HepG2 (cell line): ENCODE results near the gene SLC25A22. TPM values are rescaled to one million over a fixed set of nuclear protein-coding genes. Genes with fewer than 3 reads are reported as not detected.

Experiments used
- IRF2 ChIP-seq: IDR thresholded peaks from 2 replicates; pipeline ENCODE4 v1.6.1; 2018; ENCODE audit warnings: missing genetic modification reagents, missing compliant biosample characterization
- MEIS2 ChIP-seq: sonication (generic); formaldehyde crosslinking; IDR thresholded peaks from 2 replicates; pipeline ENCODE4 v1.9.0; 2021; ENCODE audit warnings: mild to moderate bottlenecking, missing genetic modification reagents
- NFYC ChIP-seq: IDR thresholded peaks from 2 replicates; pipeline ENCODE4 v1.6.1; 2016; ENCODE audit warnings: missing genetic modification reagents, missing compliant biosample characterization
- ZBTB10 ChIP-seq: sonication (generic); formaldehyde crosslinking; IDR thresholded peaks from 2 replicates; pipeline ENCODE4 v1.4.0; 2020; ENCODE audit warnings: missing genetic modification reagents, borderline replicate concordance
- ZBTB26 ChIP-seq: IDR thresholded peaks from 2 replicates; pipeline ENCODE4 v1.6.1; 2016; ENCODE audit warnings: missing compliant biosample characterization, missing genetic modification reagents, borderline replicate concordance
- ZBTB4 ChIP-seq: sonication (generic); formaldehyde crosslinking; IDR thresholded peaks from 2 replicates; pipeline ENCODE4 v1.4.0; 2020; ENCODE audit warnings: missing genetic modification reagents, mild to moderate bottlenecking, borderline replicate concordance
- ZNF329 ChIP-seq: sonication (generic); formaldehyde crosslinking; IDR thresholded peaks from 2 replicates; pipeline ENCODE4 v1.9.0; 2021; ENCODE audit warnings: low read depth, mild to moderate bottlenecking, missing genetic modification reagents
- ZSCAN30 ChIP-seq: sonication (generic); formaldehyde crosslinking; IDR thresholded peaks from 2 replicates; pipeline ENCODE4 v1.5.0; 2020; ENCODE audit warnings: mild to moderate bottlenecking, missing genetic modification reagents
- ZSCAN5A ChIP-seq: sonication (generic); formaldehyde crosslinking; IDR thresholded peaks from 2 replicates; pipeline ENCODE4 v1.8.0; 2022; ENCODE audit warnings: mild to moderate bottlenecking, missing genetic modification reagents, borderline replicate concordance
- polyA plus RNA-seq, 8 experiments: library from polyadenylated mRNA; depleted of rRNA in 3 of 8; stranded (reverse) in 7 of 8; unstranded in 1 of 8; fragments of >200 nt; fragmentation: Illumina TruSeq in 4 of 8; extraction: Trizol in 4 of 8; gene quantifications; 2 replicates each; pipeline versions ENCODE4 v1.2.1 to v1.2.3, GENCODE V29; 2011 to 2016; ENCODE audit warnings: low read depth in 4 of 8, missing spikeins in 1 of 8, mixed read lengths in 1 of 8; ENCODE audit not compliant: insufficient read depth in 1 of 8
- total RNA-seq, 5 experiments: library from RNA; depleted of rRNA; stranded (reverse); fragments of >200 nt; fragmentation: Illumina TruSeq; extraction: Trizol; gene quantifications; 2 replicates each; pipeline ENCODE4 v1.2.3, GENCODE V29; 2016; ENCODE audit warnings: low read depth in 1 of 5
- TF ChIP-seq, protein P1 (sequence below): sonication (generic); formaldehyde crosslinking; IDR thresholded peaks from 2 replicates; pipeline ENCODE4 v1.4.0; 2020; ENCODE audit warnings: missing genetic modification reagents
- TF ChIP-seq, protein P2 (sequence below): sonication (generic); formaldehyde crosslinking; IDR thresholded peaks from 2 replicates; pipeline ENCODE4 v1.4.0; 2020; ENCODE audit warnings: missing genetic modification reagents
- TF ChIP-seq, protein P3 (sequence below): sonication (generic); formaldehyde crosslinking; IDR thresholded peaks from 2 replicates; pipeline ENCODE4 v1.5.0; 2020; ENCODE audit warnings: mild to moderate bottlenecking, low read depth, missing genetic modification reagents, borderline replicate concordance

Gene SLC25A22
- total and polyA plus RNA-seq, 2 of the 13 experiments (the other 11 are each of a cell fraction or from before 2014, with no cell fraction given) = 12.4 to 19.2 TPM

DNA sequence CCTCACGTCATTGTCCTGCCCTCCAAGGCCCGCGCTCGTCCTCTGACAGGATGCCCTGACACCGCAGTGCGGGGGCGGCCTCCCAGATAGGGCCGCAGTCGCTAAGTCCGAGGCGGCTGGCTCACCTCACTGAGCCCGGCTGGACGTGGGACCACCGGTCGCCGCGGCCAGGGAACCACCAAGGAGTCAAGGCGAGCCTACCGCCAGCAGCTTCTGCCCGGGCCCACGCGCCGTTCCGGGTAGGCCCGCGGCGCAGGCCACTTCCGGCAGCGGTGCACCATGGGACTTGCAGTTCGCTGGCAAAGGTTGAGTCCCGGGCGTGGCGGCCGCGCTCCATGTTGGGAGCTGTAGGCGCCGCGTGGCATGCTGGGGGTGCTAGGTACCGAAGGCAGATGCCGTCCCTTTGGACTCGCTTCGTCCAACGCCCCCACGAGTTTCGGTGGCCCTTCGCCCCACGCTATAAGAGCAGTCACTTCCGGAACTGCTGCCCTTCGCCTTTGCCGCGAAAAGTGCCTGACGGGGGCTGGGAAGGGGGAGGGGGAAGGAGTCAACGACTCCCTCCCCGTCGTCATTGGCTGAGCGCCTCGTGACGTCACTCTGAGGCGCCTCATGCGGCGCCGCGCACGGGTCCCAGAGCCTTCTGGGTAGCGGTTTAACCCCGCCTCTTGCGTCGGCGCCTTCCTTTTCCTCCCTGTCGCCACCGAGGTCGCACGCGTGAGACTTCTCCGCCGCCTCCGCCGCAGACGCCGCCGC lies 11.4 kb upstream of the SLC25A22 start, which contains the start of gene RPLP2 (continued):
- peak; percentile 75; the same call in 1 of the 2 replicates for TF ChIP-seq ZNF329 (CRISPR knock-in tag)
- TF ChIP-seq ZBTB10 (CRISPR knock-in tag) = 0 out of 2 replicates have a peak, but pooled peaks have one; percentile 12
- TF ChIP-seq, protein P1, sequence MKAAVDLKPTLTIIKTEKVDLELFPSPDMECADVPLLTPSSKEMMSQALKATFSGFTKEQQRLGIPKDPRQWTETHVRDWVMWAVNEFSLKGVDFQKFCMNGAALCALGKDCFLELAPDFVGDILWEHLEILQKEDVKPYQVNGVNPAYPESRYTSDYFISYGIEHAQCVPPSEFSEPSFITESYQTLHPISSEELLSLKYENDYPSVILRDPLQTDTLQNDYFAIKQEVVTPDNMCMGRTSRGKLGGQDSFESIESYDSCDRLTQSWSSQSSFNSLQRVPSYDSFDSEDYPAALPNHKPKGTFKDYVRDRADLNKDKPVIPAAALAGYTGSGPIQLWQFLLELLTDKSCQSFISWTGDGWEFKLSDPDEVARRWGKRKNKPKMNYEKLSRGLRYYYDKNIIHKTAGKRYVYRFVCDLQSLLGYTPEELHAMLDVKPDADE (CRISPR knock-in tag) = no peak
- TF ChIP-seq, protein P2, sequence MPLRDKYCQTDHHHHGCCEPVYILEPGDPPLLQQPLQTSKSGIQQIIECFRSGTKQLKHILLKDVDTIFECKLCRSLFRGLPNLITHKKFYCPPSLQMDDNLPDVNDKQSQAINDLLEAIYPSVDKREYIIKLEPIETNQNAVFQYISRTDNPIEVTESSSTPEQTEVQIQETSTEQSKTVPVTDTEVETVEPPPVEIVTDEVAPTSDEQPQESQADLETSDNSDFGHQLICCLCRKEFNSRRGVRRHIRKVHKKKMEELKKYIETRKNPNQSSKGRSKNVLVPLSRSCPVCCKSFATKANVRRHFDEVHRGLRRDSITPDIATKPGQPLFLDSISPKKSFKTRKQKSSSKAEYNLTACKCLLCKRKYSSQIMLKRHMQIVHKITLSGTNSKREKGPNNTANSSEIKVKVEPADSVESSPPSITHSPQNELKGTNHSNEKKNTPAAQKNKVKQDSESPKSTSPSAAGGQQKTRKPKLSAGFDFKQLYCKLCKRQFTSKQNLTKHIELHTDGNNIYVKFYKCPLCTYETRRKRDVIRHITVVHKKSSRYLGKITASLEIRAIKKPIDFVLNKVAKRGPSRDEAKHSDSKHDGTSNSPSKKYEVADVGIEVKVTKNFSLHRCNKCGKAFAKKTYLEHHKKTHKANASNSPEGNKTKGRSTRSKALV (CRISPR knock-in tag) = no peak; the same call in 1 of the 2 replicates
- TF ChIP-seq ZBTB4 (CRISPR knock-in tag) = peak; percentile 65; the same call in 1 of the 2 replicates
- peak; percentile 31; the same call in 1 of the 2 replicates for TF ChIP-seq ZSCAN5A (CRISPR knock-in tag)
- peak; percentile 90 for TF ChIP-seq NFYC
- TF ChIP-seq ZBTB26 (CRISPR knock-in tag) = no peak; the same call in none of the 2 replicates
- no peak; the same call in 1 of the 2 replicates for TF ChIP-seq MEIS2 (CRISPR knock-in tag)
- TF ChIP-seq, protein P3, sequence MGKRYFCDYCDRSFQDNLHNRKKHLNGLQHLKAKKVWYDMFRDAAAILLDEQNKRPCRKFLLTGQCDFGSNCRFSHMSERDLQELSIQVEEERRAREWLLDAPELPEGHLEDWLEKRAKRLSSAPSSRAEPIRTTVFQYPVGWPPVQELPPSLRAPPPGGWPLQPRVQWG (CRISPR knock-in tag) = no peak
- no peak for TF ChIP-seq ZSCAN30 (CRISPR knock-in tag)
- TF ChIP-seq IRF2 (CRISPR knock-in tag) = peak; percentile 96
